Activated CD4-positive, alpha-beta T cell treated with anti-CD3 and anti-CD28 coated beads, Interleukin-2, amount 50 U/mL, for 24 hours (primary cell): ENCODE data around the gene LDLRAP1.
"Not testable (repeated sequence)": the region's sequence is repeated elsewhere in the genome, so short reads cannot be mapped to it uniquely, and the experiment has no call there.

ENCODE experiments used
- DNase-seq, 2 donors: peaks; one replicate each; pipeline ENCODE4 v3.0.0-alpha.2; 2020; ENCODE audit warnings: low read depth in 1 of 2, low spot score in 1 of 2

Gene LDLRAP1

GRCh38 chr1:25543425-25544242, at the start of gene LDLRAP1:
Gene LDLRAP1, plus strand, starts transcription at chr1:25543606. Its CDS starts 93 bp downstream, at chr1:25543699.
- peak; percentile 38 to 41 for DNase-seq

GRCh38 chr1:25494952-25495351, 48.5 kb upstream of the LDLRAP1 start:
- no peak for DNase-seq

- no peak for DNase-seq
Measured at GRCh38 chr1:25500694-25501093, 42.7 kb upstream of the LDLRAP1 start.

GRCh38 chr1:25501235-25502058, 42.0 kb upstream of the LDLRAP1 start:
- DNase-seq = no peak

GRCh38 chr1:25502957-25503356, 40.4 kb upstream of the LDLRAP1 start:
- DNase-seq = no peak

- DNase-seq = peak; percentile 33 to 52
Measured at GRCh38 chr1:25503551-25504426, 39.6 kb upstream of the LDLRAP1 start.

GRCh38 chr1:25504706-25505595, 38.5 kb upstream of the LDLRAP1 start:
- DNase-seq = no peak

GRCh38 chr1:25505656-25506385, 37.6 kb upstream of the LDLRAP1 start:
- no peak for DNase-seq

GRCh38 chr1:25506566-25507463, 36.6 kb upstream of the LDLRAP1 start:
- not testable (repeated sequence) for DNase-seq

GRCh38 chr1:25513666-25514065, 29.7 kb upstream of the LDLRAP1 start:
- no peak for DNase-seq

GRCh38 chr1:25515033-25515432, 28.4 kb upstream of the LDLRAP1 start:
- DNase-seq = no peak

- no peak for DNase-seq
Measured at GRCh38 chr1:25516686-25517085, 26.7 kb upstream of the LDLRAP1 start.

GRCh38 chr1:25517476-25518394, 25.7 kb upstream of the LDLRAP1 start:
- DNase-seq = no peak

GRCh38 chr1:25519624-25520023, 23.8 kb upstream of the LDLRAP1 start:
- DNase-seq = no peak

GRCh38 chr1:25520446-25521061, 22.9 kb upstream of the LDLRAP1 start:
- DNase-seq = peak; percentile 52 to 66

- DNase-seq = no peak
Measured at GRCh38 chr1:25522031-25522655, 21.3 kb upstream of the LDLRAP1 start.

- DNase-seq = no peak
Measured at GRCh38 chr1:25523542-25523941, 19.9 kb upstream of the LDLRAP1 start.
